ENCODE results near the gene HPS1. TPM values are rescaled to one million over a fixed set of nuclear protein-coding genes. Genes with fewer than 3 reads are reported as not detected.

HPS1 gene
- total RNA-seq, 1 experiment from 2014 or later, result 47.4 TPM

DNA sequence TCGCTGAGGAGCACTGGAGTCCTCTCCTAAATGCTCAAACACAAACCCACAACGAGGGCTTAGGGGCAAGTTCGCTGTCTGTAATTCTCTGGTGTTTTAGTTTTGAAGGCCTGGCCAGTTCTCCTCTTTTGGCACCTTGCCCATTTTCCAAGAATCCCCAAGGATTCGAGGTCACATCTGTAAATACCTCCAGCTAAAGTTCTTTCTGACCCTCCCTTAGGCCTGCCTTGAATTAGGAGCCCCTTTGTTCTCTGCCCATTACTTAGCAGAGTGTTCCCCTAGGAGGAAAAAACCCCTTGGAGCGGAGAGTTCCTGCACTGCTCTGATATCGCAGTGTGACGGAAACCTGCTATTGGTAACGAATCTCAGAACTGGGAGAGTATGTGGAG lies 31.0 kb downstream of the HPS1 start:
- H3K4me3 Mint-ChIP-seq, result no peak overlapping the region
- H3K27ac ChIP-seq (ENCODE audit: insufficient read length, low read depth, low read length), result no peak overlapping the region

More for the DNA sequence above, 31.0 kb downstream of the HPS1 start:
- Histone ChIP-seq H3K56ac (ENCODE audit: insufficient read length, low read depth, low read length) (no peak overlapping the region), H3K18ac (ENCODE audit: insufficient read length, low read depth, low read length) (peak overlapping the region; percentile 49), H2AFZ (ENCODE audit: low read length) (no peak overlapping the region), H2BK12ac (ENCODE audit: insufficient read length, low read depth, low read length) (no peak overlapping the region), H3K79me2 (ENCODE audit: insufficient read depth, low read length) (no peaks in the 10 kb centered on the region), H2BK15ac (ENCODE audit: low read depth, low read length) (no peak overlapping the region), H3K9ac (ENCODE audit: extremely low read depth, insufficient read length, low read length) (no peak overlapping the region), H4K5ac (ENCODE audit: insufficient read length, low read depth, low read length) (no peak overlapping the region), H4K91ac (ENCODE audit: insufficient read length, low read depth, low read length) (no peak overlapping the region), H4K8ac (replicated peaks; ENCODE audit: insufficient read length, low read depth, low read length) (no peak overlapping the region), H3T11ph (ENCODE audit: low read length) (no peak overlapping the region), H2BK5ac (ENCODE audit: insufficient read length, low read length) (no peak overlapping the region), H3K4me2 (ENCODE audit: insufficient read depth, insufficient read length, low read length) (peak overlapping the region; percentile 49), H3K27me3 (ENCODE audit: insufficient read depth, low read length) (no peaks in the 10 kb centered on the region), H3K9me3 (ENCODE audit: control insufficient read depth, low read depth, low read length) (no peaks in the 10 kb centered on the region), H3K14ac (ENCODE audit: insufficient read depth, low read length) (0 out of 2 replicates have a peak overlapping the region, but pooled peaks have one; percentile 11), H2BK120ac (ENCODE audit: low read depth, low read length, poor library complexity, severe bottlenecking) (no peak overlapping the region), H3K4me1 (ENCODE audit: insufficient read depth, low read length) (peaks cover 6% of the 10 kb centered on the region; the same call in 1 of the 2 replicates), H2AK5ac (ENCODE audit: insufficient read length, low read length) (no peak overlapping the region), H3K23ac (ENCODE audit: insufficient read length, low read depth, low read length) (no peak overlapping the region), H2BK20ac (ENCODE audit: low read depth, low read length, poor library complexity, severe bottlenecking) (no peak overlapping the region), H3K4ac (ENCODE audit: low read depth, low read length) (no peak overlapping the region), H3K79me1 (ENCODE audit: insufficient read depth, low read depth, low read length, poor library complexity, severe bottlenecking) (no peaks in the 10 kb centered on the region), H4K20me1 (ENCODE audit: control insufficient read depth, insufficient read depth, insufficient read length) (no peaks in the 10 kb centered on the region), H3K23me2 (ENCODE audit: insufficient read length, low read depth, low read length, poor library complexity, severe bottlenecking) (peaks cover 7% of the 10 kb centered on the region)
- no peaks in the 10 kb centered on the region for H3K9me3 Mint-ChIP-seq
- H3K27ac Mint-ChIP-seq, result no peak overlapping the region
- peaks cover 0 to 8% (median 4%) of the 10 kb centered on the region in 3 experiments; a peak in 3 of 7 replicates for H3K36me3 Mint-ChIP-seq (ENCODE audit: insufficient read depth in 1 of 3, low read depth in 3 of 3)
- peaks cover 15% of the 10 kb centered on the region in 2 experiments for H3K4me1 Mint-ChIP-seq
- no peaks in the 10 kb centered on the region; the same call in 1 of the 2 replicates for H3K27me3 Mint-ChIP-seq (ENCODE audit: low read depth)
- TF ChIP-seq, protein P1, sequence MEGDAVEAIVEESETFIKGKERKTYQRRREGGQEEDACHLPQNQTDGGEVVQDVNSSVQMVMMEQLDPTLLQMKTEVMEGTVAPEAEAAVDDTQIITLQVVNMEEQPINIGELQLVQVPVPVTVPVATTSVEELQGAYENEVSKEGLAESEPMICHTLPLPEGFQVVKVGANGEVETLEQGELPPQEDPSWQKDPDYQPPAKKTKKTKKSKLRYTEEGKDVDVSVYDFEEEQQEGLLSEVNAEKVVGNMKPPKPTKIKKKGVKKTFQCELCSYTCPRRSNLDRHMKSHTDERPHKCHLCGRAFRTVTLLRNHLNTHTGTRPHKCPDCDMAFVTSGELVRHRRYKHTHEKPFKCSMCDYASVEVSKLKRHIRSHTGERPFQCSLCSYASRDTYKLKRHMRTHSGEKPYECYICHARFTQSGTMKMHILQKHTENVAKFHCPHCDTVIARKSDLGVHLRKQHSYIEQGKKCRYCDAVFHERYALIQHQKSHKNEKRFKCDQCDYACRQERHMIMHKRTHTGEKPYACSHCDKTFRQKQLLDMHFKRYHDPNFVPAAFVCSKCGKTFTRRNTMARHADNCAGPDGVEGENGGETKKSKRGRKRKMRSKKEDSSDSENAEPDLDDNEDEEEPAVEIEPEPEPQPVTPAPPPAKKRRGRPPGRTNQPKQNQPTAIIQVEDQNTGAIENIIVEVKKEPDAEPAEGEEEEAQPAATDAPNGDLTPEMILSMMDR (conservative IDR thresholded peaks at IDR 0.05), result no peak
- no CpG with 5 or more reads among the region's 8 CpGs for WGBS (ENCODE audit: extremely low coverage, insufficient read length, low lambda C conversion rate)
- no peak for DNase-seq
